ENCODE measurements around the gene LIX1. TPM values are rescaled to one million over a fixed set of nuclear protein-coding genes. Genes with fewer than 3 reads are reported as not detected.

LIX1 gene
- total and polyA plus RNA-seq, 7 donors, result under 0.01 to 0.03 TPM; not detected in 5

DNA sequence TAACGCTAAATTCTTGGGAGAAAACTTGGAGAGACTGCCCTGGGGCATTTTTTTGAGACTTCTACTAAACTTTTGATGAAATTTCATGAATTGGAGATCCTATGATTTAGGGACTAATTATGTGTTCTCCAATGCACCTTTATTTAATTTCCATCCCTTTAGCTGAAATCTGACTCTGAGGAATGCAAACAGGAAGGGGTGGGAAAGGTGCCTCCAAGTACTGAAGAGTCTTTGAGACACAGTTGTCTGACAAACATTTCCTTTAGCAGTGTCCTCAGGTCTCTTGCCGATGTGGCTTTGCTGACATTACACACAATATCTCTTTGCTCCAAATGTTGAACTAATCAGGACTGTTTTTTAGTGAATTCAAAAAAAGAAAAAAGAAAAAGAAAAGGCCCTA lies 76.9 kb downstream of the LIX1 start:
- no peak overlapping the region for H3K27ac ChIP-seq
- ATAC-seq (no peak), DNase-seq (no peak)
- no peak for TF ChIP-seq CTCF (IDR thresholded peaks at IDR 0.05)
- 57 to 71% (median 63%) methylated on average over 2 of the region's 2 CpGs for WGBS, 3 donors
- no peaks in the 10 kb centered on the region for H3K36me3 ChIP-seq (ENCODE audit: insufficient read depth in 1 of 2, low read depth in 1 of 2)
- H3K27me3 ChIP-seq (ENCODE audit: insufficient read depth in 3 of 3, low read length in 2 of 3), result no peaks in the 10 kb centered on the region
- intact Hi-C loops (cut with DNase I), result no loop called here
- H3K4me1 ChIP-seq, result no peaks in the 10 kb centered on the region
- H3K9me3 ChIP-seq, result no peaks in the 10 kb centered on the region
- no peak overlapping the region for H3K4me3 ChIP-seq

GRCh38 chr5:97063251-97063650 lies 79.2 kb downstream of the LIX1 start:
- TF ChIP-seq CTCF (IDR thresholded peaks at IDR 0.05), result no peak
- Histone ChIP-seq H3K4me3 (no peak overlapping the region), H3K27me3 (ENCODE audit: insufficient read depth in 3 of 3, low read length in 2 of 3) (no peaks in the 10 kb centered on the region), H3K27ac (no peak overlapping the region), H3K36me3 (ENCODE audit: insufficient read depth in 1 of 2, low read depth in 1 of 2) (no peaks in the 10 kb centered on the region), H3K4me1 (no peaks in the 10 kb centered on the region), H3K9me3 (no peaks in the 10 kb centered on the region)
- intact Hi-C loops (cut with DNase I), result no loop called here
- 47 to 81% (median 54%) methylated on average over 1 of the region's 1 CpG for WGBS, 3 donors
- DNase-seq (no peak), ATAC-seq (no peak)

- Histone ChIP-seq H3K27ac (no peak overlapping the region), H3K4me1 (no peaks in the 10 kb centered on the region), H3K27me3 (ENCODE audit: insufficient read depth in 3 of 3, low read length in 2 of 3) (no peaks in the 10 kb centered on the region), H3K36me3 (ENCODE audit: insufficient read depth in 1 of 2, low read depth in 1 of 2) (no peaks in the 10 kb centered on the region), H3K4me3 (no peak overlapping the region), H3K9me3 (no peaks in the 10 kb centered on the region)
- intact Hi-C loops (cut with DNase I), result no loop called here
- DNase-seq (peak in 1 of 2 donors; percentile 52), ATAC-seq (peak; percentile 74 to 90 (median 82))
- 26 to 28% (median 26%) methylated on average over 8 of the region's 8 CpGs for WGBS, 3 donors
- TF ChIP-seq CTCF (IDR thresholded peaks at IDR 0.05), result no peak
Measured at GRCh38 chr5:97062046-97062445, 80.4 kb downstream of the LIX1 start.

- Histone ChIP-seq H3K36me3 (ENCODE audit: insufficient read depth in 1 of 2, low read depth in 1 of 2) (no peaks in the 10 kb centered on the region), H3K4me3 (no peak overlapping the region), H3K27me3 (ENCODE audit: insufficient read depth in 3 of 3, low read length in 2 of 3) (no peaks in the 10 kb centered on the region), H3K27ac (no peak overlapping the region), H3K9me3 (peaks cover 2% of the 10 kb centered on the region), H3K4me1 (no peaks in the 10 kb centered on the region)
- no peak for TF ChIP-seq CTCF (IDR thresholded peaks at IDR 0.05)
- no peak for ATAC-seq
- intact Hi-C loops (cut with DNase I), result no loop called here
- 94 to 100% (median 95%) methylated on average over 1 of the region's 1 CpG for WGBS, 3 donors
- DNase-seq, result no peak
Measured at GRCh38 chr5:97056263-97056662, 86.1 kb downstream of the LIX1 start.

- H3K27ac ChIP-seq, result no peak overlapping the region
- DNase-seq (no peak), ATAC-seq (peak in 2 of 4 donors; percentile 52 to 54)
- H3K4me1 ChIP-seq, result no peaks in the 10 kb centered on the region
- no peaks in the 10 kb centered on the region for H3K27me3 ChIP-seq (ENCODE audit: insufficient read depth in 3 of 3, low read length in 2 of 3)
- 24 to 30% (median 26%) methylated on average over 7 of the region's 7 CpGs for WGBS, 3 donors
- no peaks in the 10 kb centered on the region for H3K36me3 ChIP-seq (ENCODE audit: insufficient read depth in 1 of 2, low read depth in 1 of 2)
- intact Hi-C loops (cut with DNase I), result loop anchor here in 1 of 2 donors (5.0 kb wide), 2 partner anchors 93 to 113 kb away; partner anchors contain the start of gene LIX1
- H3K4me3 ChIP-seq, result no peak overlapping the region
- peaks cover 2% of the 10 kb centered on the region for H3K9me3 ChIP-seq
- TF ChIP-seq CTCF (IDR thresholded peaks at IDR 0.05), result no peak
Measured at GRCh38 chr5:97049175-97049574, 93.2 kb downstream of the LIX1 start.
